HG02884 (cell line): ENCODE data around the gene R3HDM2.
A peak's percentile ranks its signal among the peaks of the same experiment; 100 is the strongest.

ENCODE experiments used
- ATAC-seq: cut with Tn5 transposase; IDR thresholded peaks from one replicate; pipeline ENCODE4 v1.9.1; 2021; ENCODE audit warnings: mild to moderate bottlenecking, moderate library complexity; ENCODE audit not compliant: unreplicated experiment

Gene R3HDM2

GRCh38 chr12:57233357-57234232 is 197.2 kb downstream of the R3HDM2 start:
- no peak for ATAC-seq

GRCh38 chr12:57232156-57232756 is 198.6 kb downstream of the R3HDM2 start:
- no peak for ATAC-seq

GRCh38 chr12:57231276-57232021 is 199.4 kb downstream of the R3HDM2 start:
- ATAC-seq, result no peak

- ATAC-seq, result no peak
Measured at GRCh38 chr12:57230381-57231155, 200.3 kb downstream of the R3HDM2 start.

GRCh38 chr12:57229634-57230380 is 201.0 kb downstream of the R3HDM2 start, which contains the start of gene SHMT2:
SHMT2 (plus strand) TSS chr12:57229711; CDS start chr12:57229779, 68 bp downstream.
- peak; percentile 46 for ATAC-seq

- ATAC-seq, result peak; percentile 14
Measured at GRCh38 chr12:57229046-57229633, 201.7 kb downstream of the R3HDM2 start.

- no peak for ATAC-seq
Measured at GRCh38 chr12:57227315-57228115, 203.3 kb downstream of the R3HDM2 start.

- no peak for ATAC-seq
Measured at GRCh38 chr12:57226588-57227314, 204.1 kb downstream of the R3HDM2 start.

GRCh38 chr12:57225680-57226210 is 205.1 kb downstream of the R3HDM2 start:
- ATAC-seq, result no peak

GRCh38 chr12:57224973-57225679 is 205.7 kb downstream of the R3HDM2 start:
- no peak for ATAC-seq

- ATAC-seq, result no peak
Measured at GRCh38 chr12:57224278-57224972, 206.4 kb downstream of the R3HDM2 start.

GRCh38 chr12:57223191-57224165 is 207.4 kb downstream of the R3HDM2 start:
- no peak for ATAC-seq

GRCh38 chr12:57222286-57223190 is 208.3 kb downstream of the R3HDM2 start:
- ATAC-seq, result no peak

- ATAC-seq, result no peak
Measured at GRCh38 chr12:57221169-57221917, 209.5 kb downstream of the R3HDM2 start.
